ENCODE data around the gene SRP9.
"Not testable (repeated sequence)": the region's sequence is repeated elsewhere in the genome, so short reads cannot be mapped to it uniquely, and the experiment has no call there.

SRP9 gene

DNA sequence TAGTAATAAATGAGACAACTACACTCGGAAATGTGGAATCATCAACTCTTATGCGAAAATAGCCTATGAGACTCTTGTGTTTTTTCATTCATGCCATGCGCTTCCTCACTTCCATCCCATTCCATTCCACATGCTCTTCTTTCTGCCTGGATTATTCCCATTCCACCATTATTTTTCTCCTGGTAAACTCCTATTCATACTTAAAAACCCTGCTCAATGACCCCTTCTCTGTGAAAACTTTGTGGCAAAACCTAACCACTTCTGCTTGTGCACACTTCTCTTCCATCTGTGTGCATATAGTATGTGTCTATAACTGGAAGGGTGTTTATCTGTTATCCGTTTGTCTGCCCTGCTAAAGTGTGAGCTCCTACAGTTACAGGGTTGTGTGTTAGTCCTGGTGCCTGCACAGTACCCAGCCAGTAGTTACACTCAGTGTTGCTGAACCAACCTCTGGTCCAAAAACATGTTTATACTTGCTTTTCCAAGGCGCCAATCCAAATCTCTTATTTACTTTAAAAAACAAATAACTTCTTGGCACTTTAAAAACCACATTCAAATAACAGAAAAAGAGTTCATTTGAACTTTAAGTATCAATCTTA is 43.0 kb downstream of the SRP9 start:
- Mint-ChIP-seq H3K9me3 (no peaks in the 10 kb centered on the region), H3K4me1 (peaks cover 8% of the 10 kb centered on the region), H3K27ac (no peak overlapping the region), H3K27me3 (peaks cover 13% of the 10 kb centered on the region), H3K36me3 (no peaks in the 10 kb centered on the region), H3K4me3 (no peak overlapping the region)
- CTCF ChIA-PET = no interaction called here
- no peak for DNase-seq

DNA sequence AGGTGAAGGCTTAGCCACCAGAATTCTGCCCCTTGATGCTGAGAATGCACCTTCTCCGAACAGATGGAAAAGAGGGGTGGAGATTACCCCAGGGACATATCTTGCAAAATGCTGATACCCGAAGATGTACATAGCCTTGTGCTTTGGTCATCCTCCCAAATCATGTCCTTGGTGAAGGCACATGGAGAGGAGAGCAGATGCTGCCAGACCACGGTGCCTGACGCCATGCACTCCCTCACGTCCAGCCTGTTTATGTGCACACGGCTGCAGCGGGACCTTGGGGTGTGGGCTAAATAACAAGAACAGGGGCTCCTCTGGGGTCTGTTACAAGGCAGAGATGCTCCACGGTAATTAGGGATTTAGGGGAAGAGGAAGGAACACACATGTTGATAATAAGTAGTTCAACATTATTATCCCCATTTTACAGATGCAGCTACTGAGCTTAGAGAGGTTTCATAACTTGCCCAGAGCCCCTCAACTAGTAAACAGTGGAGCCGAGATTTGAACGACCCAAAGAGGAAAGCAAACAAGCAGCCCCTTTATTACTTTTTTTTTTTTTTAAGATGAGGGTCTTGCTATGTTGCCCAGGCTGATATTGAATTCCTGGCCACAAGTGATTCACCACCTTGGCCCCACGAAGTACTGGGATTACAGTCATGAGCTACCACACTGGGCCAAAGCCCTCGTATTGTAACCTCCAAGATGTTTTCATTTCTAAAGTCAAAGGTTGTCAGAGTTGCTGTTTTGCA is 45.2 kb downstream of the SRP9 start:
- Mint-ChIP-seq H3K27me3 (peaks cover 20% of the 10 kb centered on the region), H3K36me3 (no peaks in the 10 kb centered on the region), H3K9me3 (no peaks in the 10 kb centered on the region), H3K27ac (no peak overlapping the region), H3K4me1 (peaks cover 4% of the 10 kb centered on the region), H3K4me3 (no peak overlapping the region)
- no peak for DNase-seq
- CTCF ChIA-PET = no interaction called here

DNA sequence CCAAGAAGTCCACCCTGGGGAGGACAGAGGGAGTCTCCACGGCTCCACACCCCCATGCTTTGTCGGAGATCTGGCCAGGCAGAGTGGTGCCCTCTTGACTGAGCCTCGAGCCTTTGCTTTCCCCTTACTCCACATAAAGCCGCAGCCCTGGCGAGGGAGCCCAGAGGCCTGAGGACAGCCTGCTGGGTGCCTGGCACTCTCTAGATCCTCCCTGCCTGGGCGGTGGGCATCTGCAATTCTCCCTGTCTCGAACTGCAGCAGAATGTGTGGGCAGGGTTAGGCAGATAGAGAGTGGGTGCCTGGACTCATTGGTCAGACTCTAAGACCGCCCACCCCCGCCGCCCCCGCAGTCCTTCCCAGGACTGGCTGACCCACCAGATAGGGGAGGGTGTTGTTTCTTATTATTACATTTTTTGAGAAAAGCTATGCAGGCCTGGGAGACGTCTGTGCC is 46.2 kb downstream of the SRP9 start:
- H3K27me3 Mint-ChIP-seq = peaks cover 25% of the 10 kb centered on the region
- no peaks in the 10 kb centered on the region for H3K4me1 Mint-ChIP-seq
- H3K9me3 Mint-ChIP-seq = no peaks in the 10 kb centered on the region
- no peak overlapping the region for H3K4me3 Mint-ChIP-seq
- no peak for DNase-seq
- CTCF ChIA-PET = no interaction called here
- H3K27ac Mint-ChIP-seq = no peak overlapping the region
- no peaks in the 10 kb centered on the region for H3K36me3 Mint-ChIP-seq

DNA sequence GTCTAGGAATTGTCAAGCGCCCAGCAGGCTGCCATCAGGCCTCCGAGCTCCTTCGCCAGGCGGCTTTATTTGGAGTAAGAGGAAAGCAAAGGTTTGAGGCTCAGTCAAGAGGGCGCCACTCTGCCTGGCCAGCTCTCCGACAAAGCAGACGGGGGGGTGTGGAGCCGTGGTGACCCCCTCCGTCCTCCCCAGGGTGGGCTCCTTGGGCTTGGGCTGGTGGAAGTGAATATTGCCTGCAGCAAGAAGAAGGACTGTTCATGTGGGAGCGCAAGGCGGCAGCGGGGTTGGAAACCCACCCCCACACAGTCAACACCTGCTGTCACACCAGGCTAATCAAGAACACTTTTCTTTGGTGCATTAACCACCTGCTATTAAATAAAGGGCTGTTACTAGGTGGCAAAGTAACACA is 46.9 kb downstream of the SRP9 start:
- Mint-ChIP-seq H3K9me3 (no peaks in the 10 kb centered on the region), H3K27me3 (peaks cover 25% of the 10 kb centered on the region), H3K36me3 (no peaks in the 10 kb centered on the region), H3K4me1 (no peaks in the 10 kb centered on the region), H3K27ac (no peak overlapping the region), H3K4me3 (no peak overlapping the region)
- CTCF ChIA-PET = no interaction called here
- DNase-seq = no peak

GRCh38 chr1:225825078-225825477 is 47.5 kb downstream of the SRP9 start:
- no peaks in the 10 kb centered on the region for H3K9me3 Mint-ChIP-seq
- no peaks in the 10 kb centered on the region for H3K36me3 Mint-ChIP-seq
- no peak overlapping the region for H3K27ac Mint-ChIP-seq
- H3K4me3 Mint-ChIP-seq = no peak overlapping the region
- no peak for DNase-seq
- peaks cover 23% of the 10 kb centered on the region for H3K27me3 Mint-ChIP-seq
- no peaks in the 10 kb centered on the region for H3K4me1 Mint-ChIP-seq
- CTCF ChIA-PET = no interaction called here

DNA sequence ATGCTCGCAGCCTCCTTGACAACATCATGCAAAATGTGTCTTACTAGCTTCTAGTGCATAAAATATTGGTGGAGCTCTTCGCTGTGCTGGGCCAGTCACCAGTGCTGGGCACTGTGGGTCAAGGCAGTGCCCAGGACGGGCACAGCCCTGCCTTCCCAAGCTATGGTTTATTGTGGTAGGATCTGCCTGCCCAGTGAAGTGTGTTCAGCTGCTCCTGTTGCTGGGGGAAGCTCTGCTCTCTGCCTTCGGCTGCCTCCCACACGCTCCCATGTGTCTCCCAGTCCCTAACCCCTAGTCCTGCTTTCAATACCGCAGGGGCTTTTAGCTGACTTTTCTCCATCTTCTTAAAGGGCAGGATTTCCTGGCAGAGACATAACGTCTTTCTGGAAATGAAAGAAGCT is 48.0 kb downstream of the SRP9 start:
- H3K4me1 Mint-ChIP-seq = no peaks in the 10 kb centered on the region
- peaks cover 23% of the 10 kb centered on the region for H3K27me3 Mint-ChIP-seq
- CTCF ChIA-PET = interaction anchor here (1.4 kb wide), 1 partner anchor 53 kb away, joined by 3 read pairs; no protein-coding TSS in a partner anchor
- no peaks in the 10 kb centered on the region for H3K9me3 Mint-ChIP-seq
- no peak overlapping the region for H3K4me3 Mint-ChIP-seq
- H3K27ac Mint-ChIP-seq = no peak overlapping the region
- DNase-seq = no peak
- no peaks in the 10 kb centered on the region for H3K36me3 Mint-ChIP-seq

DNA sequence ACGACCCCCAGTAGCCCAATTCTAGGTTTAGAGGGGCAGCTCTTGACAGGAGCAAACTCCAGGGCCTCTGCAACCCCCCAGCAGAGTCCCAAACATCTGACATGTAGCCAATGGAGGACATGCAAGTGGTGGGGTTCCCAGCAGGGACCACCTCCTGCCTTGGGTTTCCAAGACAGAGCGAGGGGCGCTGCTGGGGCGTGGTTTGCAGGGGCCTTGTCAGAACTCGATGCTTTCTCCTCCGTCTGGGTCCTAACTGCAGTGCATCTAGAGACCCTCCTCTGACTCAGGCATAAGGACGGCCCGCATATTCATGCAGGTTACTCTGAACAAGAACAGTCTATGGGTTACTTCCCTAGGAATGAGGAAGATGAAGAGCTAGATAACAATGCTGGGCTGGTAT is 49.5 kb downstream of the SRP9 start:
- H3K27ac Mint-ChIP-seq = no peak overlapping the region
- H3K9me3 Mint-ChIP-seq = no peaks in the 10 kb centered on the region
- CTCF ChIA-PET = no interaction called here
- peaks cover 23% of the 10 kb centered on the region for H3K27me3 Mint-ChIP-seq
- no peak for DNase-seq
- H3K4me1 Mint-ChIP-seq = no peaks in the 10 kb centered on the region
- no peak overlapping the region for H3K4me3 Mint-ChIP-seq
- no peaks in the 10 kb centered on the region for H3K36me3 Mint-ChIP-seq

GRCh38 chr1:225828706-225829345 is 51.2 kb downstream of the SRP9 start:
- no peak overlapping the region for H3K4me3 Mint-ChIP-seq
- H3K9me3 Mint-ChIP-seq = no peaks in the 10 kb centered on the region
- H3K4me1 Mint-ChIP-seq = no peaks in the 10 kb centered on the region
- H3K27me3 Mint-ChIP-seq = peaks cover 23% of the 10 kb centered on the region
- CTCF ChIA-PET = interaction anchor here (0.7 kb wide), 1 partner anchor 222 kb away, joined by 3 read pairs; no protein-coding TSS in a partner anchor
- DNase-seq = no peak
- no peak overlapping the region for H3K27ac Mint-ChIP-seq
- H3K36me3 Mint-ChIP-seq = no peaks in the 10 kb centered on the region

DNA sequence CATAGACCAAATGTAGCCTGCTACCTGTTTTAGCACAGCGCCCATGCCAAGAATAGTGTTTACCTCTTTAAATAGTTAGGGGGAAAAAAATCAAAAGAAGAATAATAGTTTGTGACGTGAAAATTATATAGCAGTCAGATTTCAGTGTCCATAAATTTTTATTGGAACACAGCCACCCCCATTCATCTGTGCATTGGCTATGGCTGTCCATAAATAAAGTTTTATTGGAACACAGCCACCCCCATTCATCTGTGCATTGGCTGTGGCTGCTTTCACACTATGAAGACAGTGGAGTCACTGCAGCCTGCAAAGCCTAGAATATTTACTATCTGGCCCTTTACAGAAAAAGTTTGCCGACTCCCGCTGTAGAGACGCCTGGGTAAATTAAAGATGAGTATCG is 53.2 kb downstream of the SRP9 start:
- CTCF ChIA-PET = no interaction called here
- H3K9me3 Mint-ChIP-seq = no peaks in the 10 kb centered on the region
- no peaks in the 10 kb centered on the region for H3K36me3 Mint-ChIP-seq
- H3K27me3 Mint-ChIP-seq = peaks cover 14% of the 10 kb centered on the region
- no peak for DNase-seq
- no peak overlapping the region for H3K27ac Mint-ChIP-seq
- H3K4me3 Mint-ChIP-seq = no peak overlapping the region
- no peaks in the 10 kb centered on the region for H3K4me1 Mint-ChIP-seq

DNA sequence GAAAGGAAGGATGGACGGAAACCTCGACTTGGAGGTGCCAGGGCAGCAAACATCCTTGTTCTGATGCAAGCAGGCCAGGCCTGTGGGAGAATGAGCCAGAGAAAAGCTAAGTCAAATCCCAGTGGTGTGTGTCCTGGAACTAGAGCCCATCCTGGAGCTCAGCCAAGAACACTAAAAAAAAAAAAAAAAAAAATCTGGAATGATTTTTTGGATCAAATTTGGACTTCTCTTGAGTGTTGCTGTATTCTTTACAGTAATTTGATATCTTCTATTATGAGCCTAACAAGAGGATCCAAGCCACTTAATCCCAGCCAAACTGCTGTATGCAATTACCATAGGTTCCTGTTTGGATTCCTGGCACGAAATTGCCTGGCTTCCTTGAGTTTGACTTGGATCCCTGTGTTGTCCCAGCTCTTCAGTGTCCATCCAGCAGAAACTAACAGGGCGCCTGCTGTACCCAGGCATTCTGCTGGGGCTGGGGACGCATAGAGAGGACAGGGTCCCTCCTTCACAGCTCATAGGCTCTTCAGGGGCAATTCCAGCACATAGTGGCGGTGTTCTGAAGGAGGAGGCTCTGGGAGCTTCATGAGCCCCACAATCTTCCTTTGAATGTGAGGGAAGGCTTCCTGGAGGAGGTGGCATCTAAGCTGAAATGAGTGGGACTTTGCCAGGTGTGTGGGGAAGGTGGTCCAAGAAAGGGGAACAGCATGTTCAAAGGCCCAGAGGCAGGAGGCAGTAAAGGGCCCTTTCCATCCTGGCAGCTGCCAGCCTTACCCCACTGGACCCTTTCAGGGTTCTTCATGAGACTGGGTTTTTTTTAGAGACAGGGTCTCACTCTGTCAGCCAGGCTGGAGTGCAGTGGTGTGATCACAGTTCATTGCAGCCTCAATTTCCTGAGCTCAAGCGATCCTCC is 57.0 kb downstream of the SRP9 start:
- DNase-seq = no peak
- CTCF ChIA-PET = no interaction called here
- no peaks in the 10 kb centered on the region for H3K36me3 Mint-ChIP-seq
- no peak overlapping the region for H3K4me3 Mint-ChIP-seq
- H3K27ac Mint-ChIP-seq = no peak overlapping the region
- H3K27me3 Mint-ChIP-seq = no peaks in the 10 kb centered on the region
- no peaks in the 10 kb centered on the region for H3K4me1 Mint-ChIP-seq
- H3K9me3 Mint-ChIP-seq = no peaks in the 10 kb centered on the region

- no peaks in the 10 kb centered on the region for H3K36me3 Mint-ChIP-seq
- H3K27me3 Mint-ChIP-seq = no peaks in the 10 kb centered on the region
- H3K9me3 Mint-ChIP-seq = no peaks in the 10 kb centered on the region
- no peak overlapping the region for H3K4me3 Mint-ChIP-seq
- CTCF ChIA-PET = no interaction called here
- DNase-seq = no peak
- no peak overlapping the region for H3K27ac Mint-ChIP-seq
- peaks cover 2% of the 10 kb centered on the region for H3K4me1 Mint-ChIP-seq
These were observed 58.2 kb downstream of the SRP9 start for GRCh38 chr1:225835856-225836255.

DNA sequence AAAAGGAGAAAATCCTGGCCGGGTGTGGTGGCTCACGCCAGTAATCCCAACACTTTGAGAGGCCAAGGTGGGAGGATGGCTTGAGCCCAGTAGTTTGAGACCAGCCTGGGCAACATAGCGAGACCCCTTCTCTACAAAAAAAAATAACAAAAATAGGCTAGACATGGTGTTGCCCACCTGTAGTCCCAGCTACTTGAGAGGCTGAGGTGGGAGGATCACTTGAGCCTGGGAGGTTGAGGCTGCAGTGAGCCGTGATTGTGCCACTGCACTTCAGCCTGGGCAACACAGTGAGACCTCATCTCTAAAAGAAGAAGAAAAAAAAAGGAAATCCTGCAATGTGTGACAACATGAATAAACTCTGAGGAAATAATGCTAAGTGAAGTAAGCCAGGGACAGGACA is 58.7 kb downstream of the SRP9 start:
- H3K9me3 Mint-ChIP-seq, CTCF ChIA-PET: not testable (repeated sequence)

GRCh38 chr1:225838793-225839192 is 61.2 kb downstream of the SRP9 start:
- no peak overlapping the region for H3K4me3 Mint-ChIP-seq
- CTCF ChIA-PET = no interaction called here
- no peaks in the 10 kb centered on the region for H3K36me3 Mint-ChIP-seq
- no peak for DNase-seq
- H3K4me1 Mint-ChIP-seq = peaks cover 11% of the 10 kb centered on the region
- no peak overlapping the region for H3K27ac Mint-ChIP-seq
- H3K9me3 Mint-ChIP-seq = no peaks in the 10 kb centered on the region
- no peaks in the 10 kb centered on the region for H3K27me3 Mint-ChIP-seq

More for the DNA sequence above, 58.7 kb downstream of the SRP9 start:
- H3K4me3 Mint-ChIP-seq, H3K4me1 Mint-ChIP-seq, DNase-seq, H3K27me3 Mint-ChIP-seq, H3K36me3 Mint-ChIP-seq, H3K27ac Mint-ChIP-seq: not testable (repeated sequence)
